Fibroblast of lung (primary cell): ENCODE measurements around the gene SNX18.

ENCODE experiments used
- EZH2 ChIP-seq: IDR thresholded peaks from 2 replicates; pipeline ENCODE4 v1.5.1; 2012; ENCODE audit warnings: low read length, control low read depth, mild to moderate bottlenecking; ENCODE audit errors: missing control alignments
- TF ChIP-seq, protein P1 (sequence below), 2 donors: IDR thresholded peaks in 1 of 2; conservative IDR thresholded peaks in 1 of 2; 1 replicate in 1 of 2; 2 replicates in 1 of 2; pipeline ENCODE4 v1.5.1; 2011 to 2012; ENCODE audit warnings: low read length in 2 of 2, control low read depth in 1 of 2, inconsistent platforms in 1 of 2, low read depth in 1 of 2, mild to moderate bottlenecking in 1 of 2

DNA sequence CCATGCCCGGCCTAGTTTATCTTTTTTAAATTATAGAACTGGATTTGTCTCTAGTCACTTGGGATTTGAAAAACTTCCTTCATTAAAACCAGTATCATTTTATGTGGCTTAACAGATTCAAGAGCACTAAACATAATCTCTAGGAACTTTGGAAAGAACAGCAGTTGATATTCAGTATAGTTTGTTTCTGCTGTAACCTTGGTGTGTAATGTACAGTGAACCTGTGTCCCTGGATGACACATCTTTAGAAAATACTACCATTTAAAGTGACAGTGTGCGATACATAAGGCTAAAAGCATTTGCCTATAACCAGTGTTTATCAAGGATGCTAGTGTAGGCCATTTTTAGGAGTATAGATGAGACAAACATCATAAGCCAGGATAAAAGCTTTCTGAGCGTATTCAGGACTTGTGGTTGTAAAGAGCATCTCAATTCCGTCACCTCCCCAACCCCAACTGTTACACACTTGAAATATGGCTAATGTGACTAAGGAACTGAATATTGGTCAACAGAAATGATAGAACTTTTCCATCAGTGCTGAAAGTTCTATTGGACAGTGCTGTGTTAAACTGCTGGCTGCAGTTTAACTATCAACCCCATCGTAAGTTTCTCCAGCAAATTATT, 4.4 kb downstream of the SNX18 start:
- TF ChIP-seq, protein P1, sequence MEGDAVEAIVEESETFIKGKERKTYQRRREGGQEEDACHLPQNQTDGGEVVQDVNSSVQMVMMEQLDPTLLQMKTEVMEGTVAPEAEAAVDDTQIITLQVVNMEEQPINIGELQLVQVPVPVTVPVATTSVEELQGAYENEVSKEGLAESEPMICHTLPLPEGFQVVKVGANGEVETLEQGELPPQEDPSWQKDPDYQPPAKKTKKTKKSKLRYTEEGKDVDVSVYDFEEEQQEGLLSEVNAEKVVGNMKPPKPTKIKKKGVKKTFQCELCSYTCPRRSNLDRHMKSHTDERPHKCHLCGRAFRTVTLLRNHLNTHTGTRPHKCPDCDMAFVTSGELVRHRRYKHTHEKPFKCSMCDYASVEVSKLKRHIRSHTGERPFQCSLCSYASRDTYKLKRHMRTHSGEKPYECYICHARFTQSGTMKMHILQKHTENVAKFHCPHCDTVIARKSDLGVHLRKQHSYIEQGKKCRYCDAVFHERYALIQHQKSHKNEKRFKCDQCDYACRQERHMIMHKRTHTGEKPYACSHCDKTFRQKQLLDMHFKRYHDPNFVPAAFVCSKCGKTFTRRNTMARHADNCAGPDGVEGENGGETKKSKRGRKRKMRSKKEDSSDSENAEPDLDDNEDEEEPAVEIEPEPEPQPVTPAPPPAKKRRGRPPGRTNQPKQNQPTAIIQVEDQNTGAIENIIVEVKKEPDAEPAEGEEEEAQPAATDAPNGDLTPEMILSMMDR (conservative IDR thresholded peaks at IDR 0.05 in 1 of 2, IDR thresholded peaks at IDR 0.05 in 1 of 2; ENCODE audit: low read depth in 1 of 2, low read length in 2 of 2), result no peak
- no peak for TF ChIP-seq EZH2
